Prostate gland (tissue), 2 donors: Measurements from ENCODE around the gene TSPAN2.

Source experiments
- POLR2AphosphoS5 ChIP-seq: sonication (generic); formaldehyde crosslinking; IDR thresholded peaks from one replicate; pipeline ENCODE4 v1.6.1; 2017; ENCODE audit warnings: antibody characterized with exemption
- TF ChIP-seq, protein P1 (sequence below), 4 experiments: fragments of 200-600 bp in 2 of 4; fragments of 450-650 bp in 2 of 4; sonication (generic) in 2 of 4; IDR thresholded peaks; 1 replicate in 3 of 4; 2 replicates in 1 of 4; pipeline ENCODE4 v1.5.1; 2016 to 2019; ENCODE audit warnings: antibody characterized with exemption in 4 of 4, mild to moderate bottlenecking in 2 of 4, moderate library complexity in 2 of 4

DNA sequence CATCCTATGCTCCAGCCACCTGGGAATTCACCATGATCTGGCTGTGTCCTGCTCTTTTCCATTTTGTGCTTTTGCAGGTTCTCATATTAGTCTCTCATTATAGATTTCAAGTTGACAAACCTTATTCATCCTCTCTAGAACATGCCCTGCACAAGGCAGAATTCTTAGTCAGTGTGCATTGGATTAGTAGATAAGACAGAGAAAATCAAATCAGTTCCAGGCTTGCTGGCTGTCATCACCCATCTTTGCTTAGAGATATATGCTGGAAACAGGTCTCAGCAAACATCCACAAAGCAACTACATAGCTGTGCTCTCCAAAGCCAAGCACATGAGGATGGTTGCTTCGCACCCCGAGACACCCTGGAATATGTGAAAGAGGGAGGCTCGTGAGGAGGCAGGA lies 24.8 kb downstream of the TSPAN2 start:
- TF ChIP-seq, protein P1, sequence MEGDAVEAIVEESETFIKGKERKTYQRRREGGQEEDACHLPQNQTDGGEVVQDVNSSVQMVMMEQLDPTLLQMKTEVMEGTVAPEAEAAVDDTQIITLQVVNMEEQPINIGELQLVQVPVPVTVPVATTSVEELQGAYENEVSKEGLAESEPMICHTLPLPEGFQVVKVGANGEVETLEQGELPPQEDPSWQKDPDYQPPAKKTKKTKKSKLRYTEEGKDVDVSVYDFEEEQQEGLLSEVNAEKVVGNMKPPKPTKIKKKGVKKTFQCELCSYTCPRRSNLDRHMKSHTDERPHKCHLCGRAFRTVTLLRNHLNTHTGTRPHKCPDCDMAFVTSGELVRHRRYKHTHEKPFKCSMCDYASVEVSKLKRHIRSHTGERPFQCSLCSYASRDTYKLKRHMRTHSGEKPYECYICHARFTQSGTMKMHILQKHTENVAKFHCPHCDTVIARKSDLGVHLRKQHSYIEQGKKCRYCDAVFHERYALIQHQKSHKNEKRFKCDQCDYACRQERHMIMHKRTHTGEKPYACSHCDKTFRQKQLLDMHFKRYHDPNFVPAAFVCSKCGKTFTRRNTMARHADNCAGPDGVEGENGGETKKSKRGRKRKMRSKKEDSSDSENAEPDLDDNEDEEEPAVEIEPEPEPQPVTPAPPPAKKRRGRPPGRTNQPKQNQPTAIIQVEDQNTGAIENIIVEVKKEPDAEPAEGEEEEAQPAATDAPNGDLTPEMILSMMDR (IDR thresholded peaks at IDR 0.05) = no peak
- TF ChIP-seq POLR2AphosphoS5 = no peak
